Pulmonary artery endothelial cell (primary cell): ENCODE results near the gene UEVLD. TPM values are rescaled to one million over a fixed set of nuclear protein-coding genes. Genes with fewer than 3 reads are reported as not detected.
"Not testable (repeated sequence)": the region's sequence is repeated elsewhere in the genome, so short reads cannot be mapped to it uniquely, and the experiment has no call there.

Experiments
- DNase-seq: peaks from one replicate; pipeline ENCODE4 v3.0.0-alpha.2; 2011; ENCODE audit warnings: low read depth, low spot score
- total RNA-seq: library from RNA; depleted of rRNA; stranded (reverse); fragments of >200 nt; gene quantifications from 2 replicates; pipeline ENCODE4 v1.2.3, GENCODE V29; 2014

The UEVLD gene
- 20.6 and 26.5 TPM in 2 replicates for total RNA-seq

GRCh38 chr11:18588297-18589252 is at the start of gene UEVLD:
UEVLD (minus strand) TSS chr11:18588734; CDS start chr11:18588654, 80 bp downstream.
- peak; percentile 55 for DNase-seq

- DNase-seq: peak; percentile 98
Observed at GRCh38 chr11:18634140-18635032, 45.9 kb upstream of the UEVLD start, which contains the start of gene SPTY2D1. SPTY2D1 (minus strand) TSS chr11:18634342; CDS start chr11:18634257, 85 bp downstream.

- DNase-seq: no peak
Observed at GRCh38 chr11:18633256-18634139, 45.0 kb upstream of the UEVLD start.

GRCh38 chr11:18632841-18633240 is 44.3 kb upstream of the UEVLD start:
- DNase-seq: no peak

GRCh38 chr11:18624161-18624560 is 35.6 kb upstream of the UEVLD start:
- DNase-seq: no peak

- DNase-seq: no peak
Observed at GRCh38 chr11:18623707-18624106, 35.2 kb upstream of the UEVLD start.

GRCh38 chr11:18618342-18619025 is 29.9 kb upstream of the UEVLD start:
- DNase-seq: no peak

GRCh38 chr11:18617688-18618341 is 29.3 kb upstream of the UEVLD start:
- DNase-seq: no peak

- DNase-seq: no peak
Observed at GRCh38 chr11:18615628-18616392, 27.3 kb upstream of the UEVLD start.

- DNase-seq: no peak
Observed at GRCh38 chr11:18614667-18615066, 26.1 kb upstream of the UEVLD start.

GRCh38 chr11:18612394-18612793 is 23.9 kb upstream of the UEVLD start:
- DNase-seq: no peak

- no peak for DNase-seq
Observed at GRCh38 chr11:18611196-18611595, 22.7 kb upstream of the UEVLD start.

- DNase-seq: peak; percentile 15
Observed at GRCh38 chr11:18608376-18608775, 19.8 kb upstream of the UEVLD start.

GRCh38 chr11:18600915-18601569 is 12.5 kb upstream of the UEVLD start:
- no peak for DNase-seq

- no peak for DNase-seq
Observed at GRCh38 chr11:18599739-18600230, 11.3 kb upstream of the UEVLD start, which contains the start of gene MISFA. MISFA (plus strand) TSS chr11:18599789; CDS start chr11:18599929, 140 bp downstream.

- no peak for DNase-seq
Observed at GRCh38 chr11:18594999-18595749, 6.6 kb upstream of the UEVLD start.

- not testable (repeated sequence) for DNase-seq
Observed at GRCh38 chr11:18594088-18594487, 5.6 kb upstream of the UEVLD start.
